NT2/D1 (cell line): ENCODE results near the gene TJP1.

Experiments
- SUZ12 ChIP-seq: IDR thresholded peaks from 2 replicates; pipeline ENCODE4 v1.6.1; 2011; ENCODE audit not compliant: insufficient read length, insufficient read depth; ENCODE audit errors: extremely low read depth
- YY1 ChIP-seq: IDR thresholded peaks from 2 replicates; pipeline ENCODE4 v1.6.1; 2011; ENCODE audit not compliant: insufficient read length, insufficient read depth
- ZNF274 ChIP-seq: IDR thresholded peaks from 2 replicates; pipeline ENCODE4 v1.6.1; 2011; ENCODE audit warnings: mild to moderate bottlenecking, low read depth, low read length

DNA sequence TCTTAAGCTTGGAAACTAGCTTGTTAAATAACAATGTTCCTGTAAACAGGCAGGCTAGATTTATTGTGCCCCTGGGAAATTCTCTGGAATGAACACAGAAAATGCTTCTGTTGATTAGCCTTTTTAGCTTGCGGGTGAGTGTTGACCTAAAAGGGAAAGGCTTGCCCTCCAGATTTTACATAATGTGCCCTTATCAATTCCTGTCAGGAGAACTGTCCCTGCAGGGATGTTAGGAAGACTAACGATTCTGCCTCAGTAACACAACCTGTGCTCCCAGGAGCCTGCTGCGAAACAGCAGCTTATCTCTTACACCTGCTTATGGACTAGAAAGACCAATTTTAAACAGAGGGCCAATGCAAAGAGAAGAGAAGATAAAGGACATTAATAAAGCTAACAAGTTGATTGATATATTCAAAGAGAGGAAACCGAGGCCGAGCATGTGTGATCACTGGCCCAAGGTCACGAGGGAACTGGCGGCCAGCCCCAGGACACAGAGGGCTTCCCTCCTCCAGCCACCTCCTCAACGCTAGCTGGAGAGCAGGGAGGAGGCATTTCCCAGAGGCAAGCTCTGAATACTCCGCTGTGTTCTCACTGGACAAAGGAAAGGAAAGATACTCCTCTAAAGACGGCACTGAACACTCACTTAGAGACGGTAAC lies 48.4 kb upstream of the TJP1 start:
- TF ChIP-seq SUZ12 (no peak), YY1 (no peak), ZNF274 (no peak)
